Psoas muscle (tissue), 8 donors: ENCODE results near the gene TJP2. TPM values are rescaled to one million over a fixed set of nuclear protein-coding genes. Genes with fewer than 3 reads are reported as not detected.

Experiments
- ATAC-seq, 4 donors: fragments of 200-7000 bp; cut with Tn5 transposase; one replicate each; pipeline ENCODE4 v1.9.1; 2020; ENCODE audit warnings: moderate library complexity in 3 of 4, mild to moderate bottlenecking in 2 of 4
- DNase-seq, 2 donors: peaks; one replicate each; pipeline ENCODE4 v3.0.0-alpha.2; 2020
- H3K27ac ChIP-seq: fragments of 200-600 bp; one replicate; pipeline ENCODE4 v1.8.0; 2022
- H3K27me3 ChIP-seq, 3 donors: fragments of 200-600 bp in 1 of 3; one replicate each; pipeline versions ENCODE4 v1.6.1 to v1.8.0; 2013 to 2022; ENCODE audit warnings: low read length in 2 of 3, mild to moderate bottlenecking in 2 of 3, moderate library complexity in 1 of 3; ENCODE audit not compliant: insufficient read depth in 3 of 3
- H3K36me3 ChIP-seq, 2 donors: fragments of 200-600 bp in 1 of 2; one replicate each; pipeline versions ENCODE4 v1.6.1 to v1.8.0; 2013 to 2022; ENCODE audit warnings: low read depth in 1 of 2, mild to moderate bottlenecking in 1 of 2, moderate library complexity in 1 of 2; ENCODE audit not compliant: insufficient read depth in 1 of 2
- H3K4me1 ChIP-seq: fragments of 200-600 bp; one replicate; pipeline ENCODE4 v1.8.0; 2022
- H3K4me3 ChIP-seq: fragments of 200-600 bp; one replicate; pipeline ENCODE4 v1.8.0; 2022; ENCODE audit warnings: mild to moderate bottlenecking
- H3K9me3 ChIP-seq: fragments of 200-600 bp; one replicate; pipeline ENCODE4 v1.8.0; 2022
- WGBS, 3 donors: extraction: QIAGEN DNeasy Blood & Tissue Kit; methylation state at CpG; one replicate each; pipeline versions ENCODE4 v1.1.6 to v1.1.7; 2013; 5-methylcytosine and 5-hydroxymethylcytosine counted together
- intact Hi-C, 2 donors: fragments of 100-400 bp; cut with DNase I; formaldehyde crosslinking; loops; one replicate each; pipeline versions ENCODE4 v1.11.0 to v1.14.2; 2022
- polyA plus RNA-seq, 3 donors: library from polyadenylated mRNA; stranded (reverse); fragments of 200-250 nt; gene quantifications; one replicate each; pipeline ENCODE4 v1.2.3, GENCODE V29; 2013
- total RNA-seq, 4 donors: library from RNA; stranded (reverse); fragmentation: NEBNext Ultra II Directional in 2 of 4; extraction: Animal tissue kit (Norgen Biotek cat#: 25700) in 2 of 4; gene quantifications; one replicate each; pipeline versions ENCODE4 v1.2.1 to v1.2.4, GENCODE V29; 2021 to 2023
- TF ChIP-seq, protein P1 (sequence below): fragments of 200-600 bp; IDR thresholded peaks from one replicate; pipeline ENCODE4 v1.8.0; 2022; ENCODE audit warnings: antibody characterized with exemption
- donor health status: healthy with polysubstance abuse.
- donor health status: DM: no; HTN: no; CAD: no; lungs with moderate emphysema.
- donor health status: Bipolar disorder and iron deficiency.
- donor health status: healthy.
- donor health status: DM: yes; HTN: yes; CAD: no.
- donor health status: DM: no; HTN: no; CAD: no.
- donor health status: DM: no; HTN: no; CAD: no.
- donor health status: DM: yes; HTN: yes; CAD: no.

Gene TJP2
- total and polyA plus RNA-seq, 7 donors, result 6.6 to 25.1 (median 14.8) TPM

DNA sequence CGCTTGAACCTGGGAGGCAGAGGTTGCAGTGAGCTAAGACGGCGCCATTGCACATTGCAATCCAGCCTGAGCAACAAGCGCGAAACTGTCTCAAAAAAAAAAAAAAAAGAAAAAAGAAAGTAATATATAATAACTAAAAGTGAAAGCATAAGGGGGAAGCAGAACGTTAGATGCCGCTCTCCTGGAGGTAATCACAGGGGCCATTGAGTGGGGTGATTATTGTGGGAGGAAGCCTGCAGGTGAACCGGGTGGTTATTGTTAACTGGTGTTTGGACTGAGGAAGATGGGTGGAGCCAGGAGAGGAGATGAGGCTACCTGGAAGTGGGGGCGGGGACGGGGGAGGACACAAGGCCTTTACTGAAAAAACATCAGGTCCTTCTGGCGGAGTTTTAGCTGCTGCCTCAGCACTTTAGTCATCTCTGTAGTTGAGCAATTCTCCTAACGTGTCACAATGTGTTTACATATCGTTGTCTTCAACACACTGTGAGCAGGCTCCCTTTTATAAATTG is 5.3 kb upstream of the TJP2 start:
- ATAC-seq (no peak), DNase-seq (no peak)
- WGBS, 3 donors, result 77 to 85% (median 84%) methylated on average over 13 of the region's 13 CpGs
- TF ChIP-seq, protein P1, sequence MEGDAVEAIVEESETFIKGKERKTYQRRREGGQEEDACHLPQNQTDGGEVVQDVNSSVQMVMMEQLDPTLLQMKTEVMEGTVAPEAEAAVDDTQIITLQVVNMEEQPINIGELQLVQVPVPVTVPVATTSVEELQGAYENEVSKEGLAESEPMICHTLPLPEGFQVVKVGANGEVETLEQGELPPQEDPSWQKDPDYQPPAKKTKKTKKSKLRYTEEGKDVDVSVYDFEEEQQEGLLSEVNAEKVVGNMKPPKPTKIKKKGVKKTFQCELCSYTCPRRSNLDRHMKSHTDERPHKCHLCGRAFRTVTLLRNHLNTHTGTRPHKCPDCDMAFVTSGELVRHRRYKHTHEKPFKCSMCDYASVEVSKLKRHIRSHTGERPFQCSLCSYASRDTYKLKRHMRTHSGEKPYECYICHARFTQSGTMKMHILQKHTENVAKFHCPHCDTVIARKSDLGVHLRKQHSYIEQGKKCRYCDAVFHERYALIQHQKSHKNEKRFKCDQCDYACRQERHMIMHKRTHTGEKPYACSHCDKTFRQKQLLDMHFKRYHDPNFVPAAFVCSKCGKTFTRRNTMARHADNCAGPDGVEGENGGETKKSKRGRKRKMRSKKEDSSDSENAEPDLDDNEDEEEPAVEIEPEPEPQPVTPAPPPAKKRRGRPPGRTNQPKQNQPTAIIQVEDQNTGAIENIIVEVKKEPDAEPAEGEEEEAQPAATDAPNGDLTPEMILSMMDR, result no peak
- no peaks in the 10 kb centered on the region for H3K27me3 ChIP-seq
- H3K4me3 ChIP-seq, result no peak overlapping the region
- intact Hi-C loops, result no loop called here
- H3K9me3 ChIP-seq, result no peaks in the 10 kb centered on the region
- no peaks in the 10 kb centered on the region for H3K4me1 ChIP-seq
- no peak overlapping the region for H3K27ac ChIP-seq
- no peaks in the 10 kb centered on the region for H3K36me3 ChIP-seq

DNA sequence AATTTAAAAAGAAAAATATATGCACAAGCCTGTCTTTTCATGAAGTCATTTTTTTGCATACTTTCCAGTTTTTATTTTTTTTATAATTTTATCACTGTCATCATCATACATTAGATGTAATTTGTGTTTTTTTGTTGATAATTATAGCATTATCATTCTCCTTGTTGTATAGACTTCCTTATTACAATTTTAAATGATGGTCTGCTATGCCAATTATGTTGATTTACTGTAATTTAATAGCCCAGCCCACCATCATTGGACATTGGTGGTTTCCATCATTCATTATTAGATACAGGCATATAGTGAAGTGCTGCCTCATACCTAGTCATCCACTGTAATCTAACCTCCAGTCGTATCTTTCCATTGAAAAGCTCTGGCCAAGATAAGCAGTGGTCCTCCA is 3.8 kb upstream of the TJP2 start:
- intact Hi-C loops, result no loop called here

DNA sequence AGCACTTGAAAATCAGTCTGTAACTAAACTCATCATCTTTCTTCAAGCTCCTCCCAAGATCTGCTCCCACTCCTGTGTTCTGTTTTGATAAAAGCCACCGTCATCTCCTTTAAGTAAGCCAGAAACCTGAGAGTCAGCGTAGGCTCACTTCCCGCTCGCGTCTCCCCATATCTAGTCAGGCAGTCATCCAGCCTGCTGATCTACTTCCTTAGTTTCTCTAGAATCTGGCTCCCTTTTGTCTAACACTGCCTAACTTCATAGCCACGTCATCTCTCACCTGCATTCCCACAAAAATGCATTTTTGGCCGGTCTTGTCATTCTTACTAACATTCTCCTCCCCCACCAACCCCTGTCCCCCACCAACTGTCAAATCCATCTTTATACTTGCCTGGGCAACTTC is 3.0 kb upstream of the TJP2 start:
- H3K27ac ChIP-seq, result peak overlapping the region; percentile 23
- WGBS, 3 donors, result 63 to 76% (median 73%) methylated on average over 7 of the region's 7 CpGs
- peaks cover 9% of the 10 kb centered on the region for H3K4me1 ChIP-seq
- no peaks in the 10 kb centered on the region for H3K36me3 ChIP-seq
- intact Hi-C loops, result no loop called here
- no peaks in the 10 kb centered on the region for H3K27me3 ChIP-seq
- no peak for ATAC-seq
- no peaks in the 10 kb centered on the region for H3K9me3 ChIP-seq
- no peak for DNase-seq
- no peak overlapping the region for H3K4me3 ChIP-seq
- TF ChIP-seq, protein P1, result no peak

More for the DNA sequence above, 3.8 kb upstream of the TJP2 start:
- ATAC-seq (no peak), DNase-seq (no peak)
- Histone ChIP-seq H3K27me3 (no peaks in the 10 kb centered on the region), H3K4me3 (no peak overlapping the region), H3K27ac (peak overlapping the region; percentile 36), H3K36me3 (no peaks in the 10 kb centered on the region), H3K4me1 (peaks cover 1% of the 10 kb centered on the region), H3K9me3 (no peaks in the 10 kb centered on the region)
- TF ChIP-seq, protein P1, result no peak
- 70 to 86% (median 81%) methylated on average over 1 of the region's 1 CpG for WGBS, 3 donors

DNA sequence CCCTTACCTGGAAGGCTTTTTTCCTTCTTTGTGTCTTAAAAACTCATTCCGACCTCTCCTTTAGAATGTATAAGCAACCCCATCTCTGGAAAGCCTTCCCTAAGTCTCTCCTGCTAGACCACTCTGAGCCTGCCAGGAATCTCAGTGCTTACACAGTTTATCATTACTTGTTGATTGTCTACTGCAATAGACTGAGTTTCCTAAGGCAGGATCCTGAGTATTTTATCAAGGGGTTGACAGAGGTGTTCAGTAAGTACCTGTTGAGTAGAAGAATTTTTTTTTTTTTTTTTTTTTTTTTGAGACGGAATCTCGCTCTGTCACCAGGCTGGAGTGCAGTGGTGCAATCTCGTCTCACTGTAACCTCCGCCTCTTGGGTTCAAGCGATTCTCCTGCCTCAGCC is 2.6 kb upstream of the TJP2 start:
- peak overlapping the region; percentile 23 for H3K27ac ChIP-seq
- no peaks in the 10 kb centered on the region for H3K9me3 ChIP-seq
- no peak overlapping the region for H3K4me3 ChIP-seq
- TF ChIP-seq, protein P1, result no peak
- no peaks in the 10 kb centered on the region for H3K36me3 ChIP-seq
- WGBS, 3 donors, result 94 to 99% (median 97%) methylated on average over 5 to 6 of the region's 6 CpGs
- H3K4me1 ChIP-seq, result peaks cover 9% of the 10 kb centered on the region
- H3K27me3 ChIP-seq, result no peaks in the 10 kb centered on the region
- intact Hi-C loops, result no loop called here
- no peak for DNase-seq
- ATAC-seq, result no peak

DNA sequence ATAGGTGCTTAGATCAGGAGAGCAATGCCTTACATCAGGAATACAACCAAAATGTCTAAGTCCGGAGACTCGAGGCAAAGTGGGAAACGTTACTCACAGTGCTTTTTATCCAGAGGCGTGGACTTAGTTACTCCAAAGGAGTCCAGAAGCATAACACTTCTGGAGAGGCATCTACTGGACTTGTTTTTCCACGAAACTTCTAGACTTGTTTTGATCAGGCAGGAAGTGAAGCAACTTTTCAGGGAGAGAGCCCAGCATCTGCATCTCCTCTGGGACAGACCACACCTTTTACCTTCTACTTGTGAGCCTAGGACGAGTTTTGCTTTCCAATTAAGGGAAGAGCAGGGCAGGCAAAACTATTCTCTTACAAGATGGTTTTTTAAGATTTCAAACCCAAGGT is 1.2 kb upstream of the TJP2 start:
- WGBS, 3 donors, result 74 to 79% (median 77%) methylated on average over 6 of the region's 6 CpGs
- Histone ChIP-seq H3K4me3 (peak overlapping the region; percentile 93), H3K36me3 (no peaks in the 10 kb centered on the region), H3K9me3 (no peaks in the 10 kb centered on the region), H3K4me1 (peaks cover 9% of the 10 kb centered on the region), H3K27me3 (no peaks in the 10 kb centered on the region), H3K27ac (peak overlapping the region; percentile 95)
- TF ChIP-seq, protein P1, result no peak
- ATAC-seq, result no peak
- DNase-seq, result no peak
- intact Hi-C loops, result no loop called here
